GM10248 (cell line): ENCODE data around the gene ETV3L.

Source experiments
- CTCF ChIA-PET: fragments of 300-600 bp; sonication (Branson Sonifier 250); formaldehyde crosslinking; extraction: SDS; loops from one replicate; lab custom pipeline; 2021; ENCODE audit warnings: antibody characterized with exemption; lab: Yijun Ruan, JAX
- POLR2A ChIA-PET: fragments of 350-650 bp; sonication (Branson Sonifier 250); formaldehyde crosslinking; extraction: SDS; loops from one replicate; lab custom pipeline; 2020; ENCODE audit warnings: antibody characterized with exemption; lab: Yijun Ruan, JAX
- DNase-seq: peaks from one replicate; pipeline ENCODE4 v3.0.0; 2012; ENCODE audit errors: extremely low spot score
- CTCF ChIP-seq: IDR thresholded peaks from 2 replicates; pipeline ENCODE4 v1.5.1; 2012; ENCODE audit warnings: mild to moderate bottlenecking, low read depth; ENCODE audit errors: extremely low read depth, missing control alignments, control extremely low read depth

The ETV3L gene

GRCh38 chr1:157142765-157143423 is 43.3 kb upstream of the ETV3L start:
- no peak for TF ChIP-seq CTCF
- CTCF ChIA-PET = interaction anchor here (1.2 to 4.6 kb wide), 4 partner anchors 13 to 69 kb away, joined by 3 to 60 read pairs (median 11); no protein-coding TSS in a partner anchor
- POLR2A ChIA-PET = no interaction called here
- no peak for DNase-seq

- DNase-seq = no peak
- CTCF ChIA-PET = interaction anchor here (1.2 to 4.6 kb wide), 5 partner anchors 13 to 68 kb away, joined by 3 to 60 read pairs (median 5); no protein-coding TSS in a partner anchor
These were observed 42.6 kb upstream of the ETV3L start for GRCh38 chr1:157142201-157142600.

DNA sequence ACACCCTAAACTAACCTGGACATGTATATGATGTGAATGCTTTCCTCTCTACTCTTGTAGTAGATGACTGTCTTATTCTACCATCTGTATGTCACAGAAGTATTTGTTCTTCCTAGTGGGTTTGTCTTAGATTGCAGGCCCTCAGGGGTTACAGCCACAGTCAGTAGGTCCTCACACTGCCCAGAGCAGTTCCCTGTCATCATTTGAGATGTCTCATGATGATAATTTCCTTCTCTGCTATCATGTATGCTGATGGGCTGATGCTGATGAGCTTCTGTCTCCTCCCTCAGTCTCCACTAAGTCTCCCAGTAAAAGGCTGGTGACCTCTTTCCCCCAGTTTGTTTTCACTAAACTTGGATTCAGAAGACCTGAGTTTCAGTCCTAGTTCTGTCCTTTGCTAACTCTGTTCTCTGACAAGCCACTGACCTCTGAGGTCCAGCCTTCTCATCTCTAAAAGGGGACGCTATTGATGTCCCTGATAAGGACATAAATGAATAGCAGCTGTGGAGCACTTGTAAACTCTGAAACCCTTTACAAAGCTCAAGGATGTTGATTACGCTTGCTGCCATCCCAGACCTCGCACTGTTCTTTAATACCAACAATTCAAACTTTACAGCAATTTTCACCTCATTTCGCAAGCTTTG is 41.7 kb upstream of the ETV3L start:
- POLR2A ChIA-PET = interaction anchor here (0.5 kb wide), 1 partner anchor 916 kb away, joined by 5 read pairs; no protein-coding TSS in a partner anchor
- CTCF ChIA-PET = interaction anchor here (1.3 to 4.6 kb wide), 4 partner anchors 14 to 67 kb away, joined by 4 to 60 read pairs (median 11); no protein-coding TSS in a partner anchor
- DNase-seq = no peak
- no peak for TF ChIP-seq CTCF

More at GRCh38 chr1:157142201-157142600, 42.6 kb upstream of the ETV3L start:
- no peak for TF ChIP-seq CTCF
- POLR2A ChIA-PET = no interaction called here

- POLR2A ChIA-PET = no interaction called here
- DNase-seq = no peak
- no peak for TF ChIP-seq CTCF
- CTCF ChIA-PET = interaction anchor here (1.2 to 4.6 kb wide), 5 partner anchors 15 to 50 kb away, joined by 3 to 60 read pairs (median 4); no protein-coding TSS in a partner anchor
These were observed 40.5 kb upstream of the ETV3L start for GRCh38 chr1:157140063-157140588.

- no peak for TF ChIP-seq CTCF
- POLR2A ChIA-PET = interaction anchor here (0.7 kb wide), 1 partner anchor 322 kb away, joined by 3 read pairs; no protein-coding TSS in a partner anchor
- no peak for DNase-seq
- CTCF ChIA-PET = interaction anchor here (1.2 to 4.6 kb wide), 6 partner anchors 16 to 49 kb away, joined by 3 to 60 read pairs (median 4); no protein-coding TSS in a partner anchor
These were observed 39.6 kb upstream of the ETV3L start for GRCh38 chr1:157139052-157139715.
